Measurements from ENCODE around the gene RASGEF1B. TPM values are rescaled to one million over a fixed set of nuclear protein-coding genes. Genes with fewer than 3 reads are reported as not detected.

Gene RASGEF1B
- total and polyA plus RNA-seq, 2 of the 4 experiments (the other 2 are of a cell fraction): 0.09 to 0.36 TPM

DNA sequence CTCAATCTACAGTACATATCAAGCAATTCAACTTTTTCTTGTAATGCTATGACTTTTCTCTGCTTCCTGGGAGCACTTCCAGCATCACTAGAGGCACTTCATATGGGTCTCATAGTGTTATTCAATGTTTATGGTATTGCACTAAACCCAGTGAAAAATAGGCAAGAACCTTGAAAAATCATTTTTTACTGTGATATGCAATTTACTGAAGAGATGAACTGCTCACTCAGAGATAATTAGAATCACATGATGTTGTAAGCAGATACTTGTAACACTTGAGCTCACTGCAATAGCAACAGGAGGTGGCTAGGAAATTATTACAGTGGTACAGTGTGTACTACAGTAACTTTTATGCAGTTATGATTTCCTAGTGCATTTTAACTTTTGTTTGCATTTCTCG is 93.3 kb downstream of the RASGEF1B start:
- TF ChIP-seq FOS (IDR thresholded peaks at IDR 0.05; ENCODE audit: low read depth, low read length): no peak
- TF ChIP-seq ELK1 (IDR thresholded peaks at IDR 0.05; ENCODE audit: borderline replicate concordance, low read depth, low read length): no peak
- TF ChIP-seq RCOR1 (IDR thresholded peaks at IDR 0.05; ENCODE audit: insufficient replicate concordance, low read length): no peak
- TF ChIP-seq, protein P1, sequence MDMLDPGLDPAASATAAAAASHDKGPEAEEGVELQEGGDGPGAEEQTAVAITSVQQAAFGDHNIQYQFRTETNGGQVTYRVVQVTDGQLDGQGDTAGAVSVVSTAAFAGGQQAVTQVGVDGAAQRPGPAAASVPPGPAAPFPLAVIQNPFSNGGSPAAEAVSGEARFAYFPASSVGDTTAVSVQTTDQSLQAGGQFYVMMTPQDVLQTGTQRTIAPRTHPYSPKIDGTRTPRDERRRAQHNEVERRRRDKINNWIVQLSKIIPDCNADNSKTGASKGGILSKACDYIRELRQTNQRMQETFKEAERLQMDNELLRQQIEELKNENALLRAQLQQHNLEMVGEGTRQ (IDR thresholded peaks at IDR 0.05; ENCODE audit: low read depth, low read length): no peak
- no peak for TF ChIP-seq MXI1 (IDR thresholded peaks at IDR 0.05; ENCODE audit: borderline replicate concordance, low read depth, low read length)
- no peak for TF ChIP-seq NFE2L2 (IDR thresholded peaks at IDR 0.05; ENCODE audit: low read depth, low read length)
- TF ChIP-seq POLR2A (IDR thresholded peaks at IDR 0.05; ENCODE audit: low read depth, low read length): no peak
- no peak for TF ChIP-seq CHD1 (IDR thresholded peaks at IDR 0.05; ENCODE audit: low read depth, low read length)
- no peak for TF ChIP-seq BHLHE40 (IDR thresholded peaks at IDR 0.05; ENCODE audit: low read depth, low read length)
- TF ChIP-seq, protein P2, sequence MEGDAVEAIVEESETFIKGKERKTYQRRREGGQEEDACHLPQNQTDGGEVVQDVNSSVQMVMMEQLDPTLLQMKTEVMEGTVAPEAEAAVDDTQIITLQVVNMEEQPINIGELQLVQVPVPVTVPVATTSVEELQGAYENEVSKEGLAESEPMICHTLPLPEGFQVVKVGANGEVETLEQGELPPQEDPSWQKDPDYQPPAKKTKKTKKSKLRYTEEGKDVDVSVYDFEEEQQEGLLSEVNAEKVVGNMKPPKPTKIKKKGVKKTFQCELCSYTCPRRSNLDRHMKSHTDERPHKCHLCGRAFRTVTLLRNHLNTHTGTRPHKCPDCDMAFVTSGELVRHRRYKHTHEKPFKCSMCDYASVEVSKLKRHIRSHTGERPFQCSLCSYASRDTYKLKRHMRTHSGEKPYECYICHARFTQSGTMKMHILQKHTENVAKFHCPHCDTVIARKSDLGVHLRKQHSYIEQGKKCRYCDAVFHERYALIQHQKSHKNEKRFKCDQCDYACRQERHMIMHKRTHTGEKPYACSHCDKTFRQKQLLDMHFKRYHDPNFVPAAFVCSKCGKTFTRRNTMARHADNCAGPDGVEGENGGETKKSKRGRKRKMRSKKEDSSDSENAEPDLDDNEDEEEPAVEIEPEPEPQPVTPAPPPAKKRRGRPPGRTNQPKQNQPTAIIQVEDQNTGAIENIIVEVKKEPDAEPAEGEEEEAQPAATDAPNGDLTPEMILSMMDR (conservative IDR thresholded peaks at IDR 0.05; ENCODE audit: low read depth, low read length): no peak
- TF ChIP-seq MAFK (IDR thresholded peaks at IDR 0.05; ENCODE audit: low read depth, low read length): no peak
- no peak for TF ChIP-seq MAZ (IDR thresholded peaks at IDR 0.05; ENCODE audit: borderline replicate concordance, low read depth, low read length)
- no peak for TF ChIP-seq RAD21 (IDR thresholded peaks at IDR 0.05; ENCODE audit: low read length)
- TF ChIP-seq RFX5 (IDR thresholded peaks at IDR 0.05; ENCODE audit: low read depth, low read length): no peak
- no peak for TF ChIP-seq SMC3 (IDR thresholded peaks at IDR 0.05; ENCODE audit: low read depth, low read length)
- TF ChIP-seq CEBPB (IDR thresholded peaks at IDR 0.05; ENCODE audit: low read depth, low read length): no peak
- Histone ChIP-seq H2BK5ac (ENCODE audit: low read depth, low read length, poor library complexity, severe bottlenecking) (no peak overlapping the region), H3K14ac (replicated peaks; ENCODE audit: low read depth, low read length) (no peak overlapping the region), H3K4ac (ENCODE audit: low read depth, low read length) (no peak overlapping the region), H2BK20ac (ENCODE audit: low read depth, low read length) (no peak overlapping the region), H4K8ac (ENCODE audit: low read depth in 2 of 2, low read length in 2 of 2) (no peak overlapping the region), H3K9me3 (ENCODE audit: control insufficient read depth, insufficient read depth, low read length) (peaks cover 2% of the 10 kb centered on the region; the same call in 1 of the 2 replicates), H4K5ac (ENCODE audit: low read depth, low read length) (no peak overlapping the region), H3K18ac (ENCODE audit: low read depth, low read length) (no peak overlapping the region), H4K20me1 (ENCODE audit: insufficient read depth, low read length) (no peaks in the 10 kb centered on the region), H2AK5ac (ENCODE audit: low read depth, low read length) (no peak overlapping the region), H3K9ac (ENCODE audit: low read depth, low read length) (no peak overlapping the region), H3K36me3 (ENCODE audit: control insufficient read depth, insufficient read depth, low read length) (no peaks in the 10 kb centered on the region), H3K23ac (ENCODE audit: low read depth, low read length) (no peak overlapping the region), H3K9me1 (ENCODE audit: insufficient read depth, low read length) (no peaks in the 10 kb centered on the region), H3K4me3 (ENCODE audit: insufficient read depth, low read depth, low read length) (no peak overlapping the region), H3K27me3 (ENCODE audit: control insufficient read depth, insufficient read depth, low read length) (peaks cover 2% of the 10 kb centered on the region; the same call in 1 of the 2 replicates), H3K27ac (ENCODE audit: insufficient read depth, low read length) (no peak overlapping the region), H3K4me2 (ENCODE audit: low read depth, low read length) (no peak overlapping the region), H2BK120ac (ENCODE audit: low read depth, low read length) (no peak overlapping the region), H2AK9ac (replicated peaks; ENCODE audit: low read depth, low read length, poor library complexity) (no peak overlapping the region), H2BK15ac (ENCODE audit: low read depth, low read length) (no peak overlapping the region), H3K56ac (ENCODE audit: extremely low read depth, insufficient read depth, low read length) (no peak overlapping the region), H3K79me1 (ENCODE audit: low read depth in 1 of 2, low read length in 2 of 2) (no peaks in the 10 kb centered on the region), H2AFZ (replicated peaks; ENCODE audit: low read length, poor library complexity) (no peak overlapping the region), H3K4me1 (ENCODE audit: control insufficient read depth, insufficient read depth, low read length) (no peaks in the 10 kb centered on the region), H4K91ac (ENCODE audit: insufficient read depth, low read depth, low read length) (no peak overlapping the region)
- DNase-seq: no peak
- ChIA-PET CTCF (no interaction called here), POLR2A (ENCODE audit: unreplicated experiment) (no interaction called here)
- intact Hi-C loops (cut with micrococcal nuclease): no loop called here
- ATAC-seq (ENCODE audit: low read depth): no peak
- dilution Hi-C loops (cut with HindIII; ENCODE audit: low sequenced_read_pairs, unreplicated experiment): no loop called here
- in situ Hi-C loops (cut with MboI; ENCODE audit: low sequenced_read_pairs): no loop called here
- no CpG with 5 or more reads among the region's 1 CpG for WGBS, 2 experiments (ENCODE audit: extremely low coverage in 2 of 2, insufficient read length in 1 of 2)
- BruUV-seq (replicated peaks): no TSS peak

All from IMR-90 (cell line).